Activated CD4-positive, alpha-beta T cell treated with anti-CD3 and anti-CD28 coated beads, Interleukin-2, amount 50 U/mL, for 1 hour (primary cell): ENCODE measurements around the gene KCNH4.
"Not testable (repeated sequence)": the region's sequence is repeated elsewhere in the genome, so short reads cannot be mapped to it uniquely, and the experiment has no call there.

ENCODE experiments used
- DNase-seq: peaks from one replicate; pipeline ENCODE4 v3.0.0-alpha.2; 2020

Gene KCNH4

DNA sequence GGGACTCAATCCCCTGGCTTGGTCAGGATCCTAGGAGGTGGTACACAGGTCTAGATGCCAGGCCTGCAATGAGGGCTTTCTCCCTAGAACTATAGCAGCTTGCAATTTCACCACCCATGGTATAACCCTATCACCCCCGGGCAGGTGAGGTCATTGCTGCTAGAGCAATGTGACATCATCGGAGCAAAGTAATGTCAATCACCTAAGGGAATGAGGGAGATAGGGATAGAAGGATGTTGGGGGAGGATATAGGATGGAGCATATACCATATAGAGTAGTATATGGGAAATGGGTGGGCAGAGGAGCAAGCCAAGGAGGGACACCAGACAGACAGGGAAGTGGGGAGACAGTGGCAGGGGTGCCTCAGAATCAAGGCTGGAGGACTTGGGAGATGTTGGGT is 3.3 kb downstream of the KCNH4 start:
- DNase-seq: no peak

DNA sequence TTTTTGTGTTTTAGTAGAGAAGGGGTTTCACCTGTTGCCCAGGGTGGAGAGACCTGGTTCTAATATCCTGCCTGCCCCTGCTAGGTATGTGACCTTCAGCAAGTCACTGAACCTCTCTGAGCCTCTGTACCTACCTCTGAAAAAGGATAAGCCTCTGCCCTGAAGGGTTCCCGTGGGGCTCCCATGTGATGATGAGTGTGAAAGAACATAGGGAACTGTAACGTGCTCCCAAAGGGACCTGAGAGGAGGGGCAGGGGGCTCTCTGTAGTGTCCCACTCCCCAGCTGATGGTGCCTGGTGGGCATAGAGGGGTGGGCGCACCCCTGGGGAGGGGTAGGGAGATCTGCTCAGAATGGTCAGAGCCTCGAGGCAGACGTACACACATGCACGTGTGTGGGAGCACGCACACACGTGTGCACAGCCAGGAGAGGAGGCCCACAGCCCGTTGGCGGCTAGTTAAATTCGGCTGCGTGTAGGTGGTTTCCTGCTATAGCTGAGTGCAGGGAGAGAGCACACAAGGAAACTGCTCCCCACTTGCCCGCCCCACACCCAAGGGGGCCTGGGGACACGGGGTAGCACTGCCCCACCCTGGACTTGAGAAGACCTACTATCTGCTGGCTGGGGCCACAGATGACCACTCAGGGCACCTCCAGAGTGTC is 6.7 kb downstream of the KCNH4 start:
- DNase-seq: no peak

DNA sequence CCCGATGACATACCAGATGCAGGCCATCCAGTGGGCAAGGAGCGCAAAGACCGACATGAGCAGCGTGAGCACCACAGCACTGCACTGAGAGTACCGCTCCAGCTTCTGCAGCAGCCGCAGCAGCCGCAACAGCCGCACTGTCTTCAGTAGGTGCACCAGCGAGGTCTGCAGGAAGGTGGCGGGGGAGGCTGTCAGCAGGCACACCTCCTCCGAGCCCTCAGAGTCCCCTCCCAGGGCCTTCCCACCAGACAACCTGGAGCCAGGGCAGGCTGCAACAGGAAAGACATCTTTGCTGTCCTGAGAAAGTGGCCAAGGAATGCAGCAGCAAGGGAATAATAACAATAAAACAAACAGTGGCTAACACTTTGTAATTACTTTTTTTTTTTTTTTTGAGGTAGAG is 9.1 kb downstream of the KCNH4 start:
- DNase-seq: no peak

DNA sequence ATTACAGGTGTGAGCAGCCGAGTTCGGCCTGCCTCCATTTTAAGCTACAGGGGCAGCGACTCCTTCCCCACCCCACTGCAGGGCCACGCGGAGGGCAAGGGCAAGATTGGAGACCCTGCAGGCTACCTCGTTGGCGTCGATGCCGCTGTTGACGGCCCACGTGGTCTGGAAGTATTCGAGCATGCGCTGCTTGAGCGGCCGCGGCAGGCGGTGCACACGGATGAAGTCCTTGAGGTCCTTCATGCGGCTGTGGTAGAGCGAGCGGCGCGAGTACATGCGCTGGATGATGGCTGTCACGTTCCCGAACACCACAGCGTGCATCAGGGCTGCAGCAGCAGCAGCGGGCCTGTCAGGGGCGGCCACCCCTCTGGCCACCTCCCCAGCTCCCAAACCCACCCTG is 11.6 kb downstream of the KCNH4 start:
- no peak for DNase-seq

DNA sequence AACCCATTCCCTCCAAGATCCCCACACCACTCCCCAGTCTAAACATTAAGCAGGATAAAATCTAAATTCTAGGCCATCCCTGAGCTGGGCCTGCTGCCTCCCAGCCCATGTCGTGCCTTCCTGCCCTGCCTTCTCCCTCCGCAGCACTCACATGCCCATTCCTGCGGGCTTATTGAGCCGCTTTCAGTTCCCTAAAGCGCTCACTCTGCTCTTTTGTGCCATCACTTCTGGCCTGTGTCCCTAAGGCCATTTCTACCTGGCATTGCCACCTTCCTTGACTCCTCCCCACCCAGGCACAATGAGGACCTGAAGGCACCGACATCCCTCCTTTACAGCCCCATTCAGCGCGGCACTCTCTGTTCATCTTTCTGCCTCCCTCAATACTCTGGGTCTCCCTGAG is 13.1 kb downstream of the KCNH4 start:
- no peak for DNase-seq

DNA sequence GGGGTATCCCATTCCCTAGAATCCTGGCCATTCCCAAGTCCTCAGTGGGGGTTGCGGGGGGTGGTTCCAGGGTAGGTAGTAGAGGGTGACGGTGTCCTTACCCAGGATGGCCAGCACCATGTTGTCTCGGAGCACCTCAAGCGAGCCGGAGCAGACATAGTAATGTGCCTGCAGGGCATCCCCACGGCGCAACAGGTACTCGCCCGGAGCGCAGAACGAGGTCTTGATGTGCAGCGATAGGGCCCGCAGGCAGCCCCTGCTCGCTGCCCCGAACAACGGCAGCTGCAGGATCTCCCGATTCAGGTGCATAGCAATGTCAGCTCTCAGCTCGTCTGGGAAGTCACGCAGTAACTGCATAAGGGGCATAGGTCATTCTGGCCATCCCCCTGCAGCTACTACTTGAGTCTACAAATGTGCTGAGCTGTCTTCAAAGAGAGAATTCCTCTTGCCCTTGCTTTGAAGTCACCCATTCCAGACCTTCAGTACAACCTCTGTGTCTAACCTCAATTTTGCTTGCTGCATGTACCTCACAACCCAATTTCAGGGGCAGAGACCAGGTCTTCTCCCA is 14.7 kb downstream of the KCNH4 start:
- DNase-seq: no peak

DNA sequence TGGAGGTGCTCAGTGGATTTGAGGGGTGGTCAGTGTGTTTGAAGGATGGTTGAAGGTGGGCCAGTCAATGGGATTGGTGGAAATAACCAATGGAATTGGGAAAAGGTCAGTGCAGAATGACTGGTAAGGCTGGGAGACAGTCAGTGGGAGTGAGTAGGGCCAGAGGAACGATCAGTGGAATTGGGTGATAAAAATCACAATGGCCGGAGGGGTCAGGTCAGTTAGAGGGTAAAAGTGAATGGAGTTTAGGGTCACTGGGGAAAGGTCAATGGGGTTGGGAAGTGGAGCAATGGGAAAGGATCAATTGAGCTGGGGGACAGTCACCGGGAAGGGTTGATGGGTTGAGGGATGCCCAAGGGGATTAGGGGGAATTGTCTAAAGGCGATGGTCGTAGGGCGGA is 15.2 kb downstream of the KCNH4 start:
- no peak for DNase-seq

DNA sequence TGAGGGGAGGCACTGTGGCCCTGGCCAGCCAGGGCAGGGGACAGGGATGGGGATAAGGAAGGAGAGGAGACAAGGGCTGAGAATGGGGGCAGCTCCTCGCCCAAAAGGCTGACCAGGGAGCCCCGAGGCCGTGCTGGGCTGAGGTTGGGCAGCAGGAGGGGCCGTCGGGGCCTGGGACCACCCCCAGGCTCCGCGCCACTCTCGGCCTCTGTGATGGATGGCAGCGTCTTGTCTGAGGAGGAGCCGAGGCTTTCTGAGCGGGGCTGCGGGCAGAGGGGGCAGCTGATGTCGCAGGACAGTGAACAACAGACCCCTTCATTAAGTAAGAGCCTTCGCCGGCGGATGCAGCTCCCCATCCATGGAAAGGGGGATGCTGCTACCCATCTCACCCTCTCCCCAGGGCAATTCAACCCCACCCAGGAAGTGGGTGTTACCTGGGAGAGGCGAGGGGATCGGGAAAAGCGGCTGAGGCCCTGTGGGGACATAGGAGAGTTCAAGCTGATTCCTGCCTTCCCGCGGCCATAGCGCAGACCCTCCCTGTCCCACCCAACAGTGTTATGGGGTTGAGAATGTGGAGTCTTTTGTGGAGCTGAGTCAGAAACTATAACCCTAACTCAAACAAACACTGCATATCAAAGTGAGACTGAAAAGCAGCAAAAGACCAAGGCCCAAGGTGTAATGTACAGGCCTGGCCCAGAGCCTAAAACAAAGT is 17.1 kb downstream of the KCNH4 start:
- no peak for DNase-seq

DNA sequence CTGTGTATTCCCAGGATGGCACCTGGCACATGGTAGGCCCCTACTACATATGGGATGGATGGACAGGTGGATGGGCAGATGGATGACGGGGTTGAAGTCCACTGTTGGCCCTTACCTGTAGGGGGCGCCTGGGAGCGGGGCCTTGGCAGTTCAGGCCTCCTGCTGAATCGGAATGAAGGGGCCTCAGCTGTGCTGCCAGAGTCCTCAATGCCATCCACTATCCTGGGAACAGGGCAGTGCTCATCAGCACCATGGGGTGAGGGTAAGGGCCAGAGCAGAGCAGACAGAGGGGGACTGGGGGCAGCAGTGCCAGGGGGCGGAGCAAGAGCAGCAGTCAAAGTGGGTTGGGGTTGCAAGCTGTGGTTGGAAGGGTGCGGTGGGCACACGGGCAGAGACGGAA is 17.8 kb downstream of the KCNH4 start:
- no peak for DNase-seq

DNA sequence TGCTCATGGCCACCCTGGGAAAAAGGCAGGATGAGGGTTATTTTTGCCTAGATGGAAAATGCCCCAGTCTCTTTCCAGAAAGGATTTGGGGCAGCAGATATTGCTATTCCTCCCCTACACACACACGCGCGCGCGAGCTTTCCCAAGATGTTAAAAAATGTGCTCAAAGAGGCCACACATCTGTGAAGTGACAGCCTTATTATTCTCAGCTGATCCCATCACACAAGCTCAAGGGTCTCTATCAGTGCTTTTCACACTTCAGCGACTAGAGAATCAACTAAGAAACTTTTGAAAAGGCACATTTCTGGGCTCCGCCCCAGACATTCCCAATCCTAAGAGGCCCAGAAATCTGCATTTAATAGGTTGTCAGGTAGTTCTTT is 20.4 kb downstream of the KCNH4 start:
- DNase-seq: no peak

DNA sequence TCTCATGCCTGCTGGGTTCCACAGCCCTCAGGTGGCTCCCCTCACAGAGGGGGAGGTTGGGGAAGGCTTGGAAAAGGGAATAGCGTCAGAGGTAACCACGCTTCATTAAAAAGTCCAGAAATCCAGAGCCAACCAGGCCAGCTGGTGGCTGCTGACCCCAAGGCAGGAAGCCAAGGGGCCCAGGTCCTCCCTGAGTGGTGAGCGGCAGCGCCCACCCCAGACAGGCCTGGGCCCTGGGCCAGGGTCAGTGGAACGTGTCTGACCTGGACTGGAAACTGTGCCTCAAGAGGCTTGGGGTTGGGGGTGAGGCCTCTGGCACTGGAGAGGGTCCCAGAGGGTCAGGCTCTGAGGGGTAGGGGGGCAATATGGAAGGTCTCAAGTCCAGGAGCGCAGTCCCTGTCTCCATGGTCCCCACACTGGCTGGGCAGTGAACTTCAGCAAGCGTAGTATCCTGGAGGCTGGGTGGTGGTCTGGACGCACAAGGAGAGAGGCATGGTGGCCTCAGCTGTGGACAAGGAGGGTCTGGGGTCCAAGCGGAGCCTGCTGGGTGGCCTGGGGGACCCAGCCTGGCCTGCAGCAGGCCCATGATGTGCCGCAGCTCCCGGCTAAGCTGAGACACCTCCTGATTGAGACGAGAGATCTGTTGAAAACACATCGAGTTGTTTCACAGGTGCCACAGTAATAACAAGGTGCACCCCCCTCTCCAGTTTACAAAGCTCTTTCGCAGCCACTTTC is 21.0 kb downstream of the KCNH4 start:
- no peak for DNase-seq

DNA sequence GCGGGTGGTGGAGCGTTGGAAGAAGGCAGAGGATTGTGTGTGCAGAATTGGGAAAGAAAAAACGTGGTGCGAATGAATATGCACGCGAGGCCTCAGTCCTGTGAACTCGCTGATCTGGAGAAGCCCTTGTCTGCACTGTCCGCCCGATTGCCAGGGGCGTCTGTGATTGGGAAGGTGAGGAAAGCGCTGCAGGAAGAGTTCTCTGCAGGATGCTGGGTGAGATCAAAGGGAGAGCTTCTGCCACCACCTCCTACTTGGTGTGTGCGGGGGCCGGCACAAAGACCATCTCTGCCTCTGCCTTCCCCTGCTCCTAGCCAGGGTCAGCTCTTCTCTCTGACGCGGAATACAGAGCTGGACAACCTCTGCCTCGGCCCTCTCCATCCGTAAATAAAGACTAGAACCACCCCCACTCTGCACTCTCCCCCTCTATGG is 25.3 kb downstream of the KCNH4 start:
- no peak for DNase-seq

DNA sequence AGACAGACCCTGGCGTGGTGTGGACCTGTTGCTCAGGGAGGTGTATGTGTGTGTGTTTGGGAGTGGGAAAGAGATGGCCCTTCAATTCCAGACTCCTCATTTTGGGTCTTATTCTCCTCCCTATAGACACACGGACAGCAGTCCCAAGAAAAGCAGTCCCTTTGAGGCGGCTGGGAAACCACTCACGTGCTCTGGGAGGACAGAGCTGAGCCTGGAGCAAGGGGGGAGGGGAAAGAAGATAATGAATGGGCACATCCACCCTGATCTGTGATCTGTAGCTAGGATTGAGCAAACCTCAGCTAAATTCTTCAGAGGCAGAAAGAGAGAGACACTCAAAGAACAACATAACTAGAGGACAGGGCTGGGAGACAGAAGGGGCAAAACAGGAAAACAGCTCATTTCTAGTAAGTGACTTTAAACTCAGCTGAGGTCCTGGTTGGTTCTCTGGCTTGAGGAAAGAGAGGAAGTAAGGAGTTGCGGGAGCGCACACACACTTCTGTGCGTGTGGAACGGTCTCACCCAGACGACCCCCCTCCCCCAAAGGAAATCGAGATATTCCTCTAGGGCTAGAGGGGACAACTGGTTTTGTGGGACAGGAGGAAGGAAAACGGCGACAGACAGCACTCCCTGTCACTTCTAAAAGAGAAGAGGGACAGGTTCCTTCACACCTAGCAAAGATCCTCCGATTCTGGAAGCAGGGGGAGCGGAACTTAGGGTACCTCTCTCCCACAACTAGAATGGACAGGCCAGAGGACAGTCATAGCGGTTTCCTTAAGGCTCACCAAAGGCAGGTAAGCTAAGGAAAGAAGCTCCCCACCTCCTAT is 26.8 kb downstream of the KCNH4 start:
- no peak for DNase-seq

DNA sequence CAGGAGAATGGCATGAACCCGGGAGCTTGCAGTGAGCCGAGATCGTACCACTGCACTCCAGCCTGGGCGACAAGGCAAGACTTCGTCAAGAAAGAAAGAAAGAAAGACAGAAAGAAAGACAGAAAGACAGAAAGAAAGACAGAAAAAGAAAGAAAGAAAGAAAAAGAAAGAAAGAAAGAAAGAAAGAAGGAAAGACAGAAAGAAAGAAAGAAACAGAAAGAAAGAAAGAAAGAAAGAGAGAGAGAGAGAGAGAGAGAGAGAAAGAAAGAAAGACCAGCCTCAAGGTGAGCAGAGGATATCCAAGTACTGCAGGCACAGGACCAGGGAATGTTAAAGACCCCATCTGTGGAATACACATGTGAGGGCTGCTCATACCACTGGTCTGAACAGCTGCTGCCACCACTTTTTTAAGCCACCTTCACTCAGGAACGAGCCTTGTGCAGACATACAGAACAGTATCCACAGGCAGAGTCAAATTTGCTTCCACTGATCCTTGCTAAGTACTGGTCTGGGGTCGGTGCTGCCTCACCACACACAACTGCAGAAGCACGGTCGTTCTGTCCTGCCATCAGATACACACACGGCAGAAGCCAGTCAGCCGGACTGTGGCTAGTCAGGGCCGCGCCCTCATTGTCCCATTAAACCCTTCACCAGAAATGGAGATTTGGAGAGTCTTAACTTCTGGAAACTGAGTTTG is 33.9 kb downstream of the KCNH4 start:
- DNase-seq: no peak

DNA sequence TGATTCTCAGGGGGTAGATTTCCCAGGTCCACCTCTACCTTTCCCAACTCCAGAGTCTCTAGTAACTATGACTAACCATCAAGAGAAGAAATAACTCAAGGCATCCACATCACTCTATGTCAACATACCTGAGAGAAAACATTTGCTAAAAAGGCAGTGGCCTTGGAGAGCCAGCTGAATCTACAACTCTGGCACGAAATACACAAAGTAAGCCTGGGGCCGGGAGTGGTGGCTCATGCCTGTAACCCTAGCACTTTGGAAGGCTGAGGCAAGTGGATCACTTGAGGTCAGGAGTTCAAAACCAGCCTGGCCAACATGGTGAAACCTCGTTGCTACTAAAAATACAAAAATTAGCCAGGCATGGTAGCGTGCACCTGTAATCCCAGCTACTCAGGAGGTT is 37.8 kb downstream of the KCNH4 start:
- DNase-seq: not testable (repeated sequence)

DNA sequence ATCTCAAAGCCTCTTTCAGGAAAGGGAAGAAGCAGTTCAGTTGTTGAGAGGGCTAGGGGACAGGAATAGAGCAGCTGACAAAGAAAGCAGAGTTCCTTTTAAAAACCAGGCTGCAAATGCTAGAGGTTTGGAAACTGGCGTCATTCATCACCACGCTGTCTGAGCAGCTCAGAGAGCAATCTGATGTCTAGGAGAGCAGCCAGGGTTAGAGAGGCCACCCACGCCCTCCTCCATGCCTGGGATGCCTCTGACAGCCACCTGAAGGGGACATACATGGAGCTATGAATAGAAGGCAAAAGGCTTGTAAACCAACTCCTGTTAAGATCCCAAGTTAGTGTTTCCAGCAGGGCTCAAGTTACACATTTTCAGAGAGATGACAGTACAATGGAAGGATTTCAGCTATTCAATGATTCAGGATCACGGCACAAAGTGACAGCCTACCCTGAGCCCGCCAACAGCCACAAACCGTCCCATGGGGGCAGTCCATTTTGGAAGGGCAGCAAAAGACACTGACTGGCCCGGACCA is 38.5 kb downstream of the KCNH4 start:
- DNase-seq: no peak

DNA sequence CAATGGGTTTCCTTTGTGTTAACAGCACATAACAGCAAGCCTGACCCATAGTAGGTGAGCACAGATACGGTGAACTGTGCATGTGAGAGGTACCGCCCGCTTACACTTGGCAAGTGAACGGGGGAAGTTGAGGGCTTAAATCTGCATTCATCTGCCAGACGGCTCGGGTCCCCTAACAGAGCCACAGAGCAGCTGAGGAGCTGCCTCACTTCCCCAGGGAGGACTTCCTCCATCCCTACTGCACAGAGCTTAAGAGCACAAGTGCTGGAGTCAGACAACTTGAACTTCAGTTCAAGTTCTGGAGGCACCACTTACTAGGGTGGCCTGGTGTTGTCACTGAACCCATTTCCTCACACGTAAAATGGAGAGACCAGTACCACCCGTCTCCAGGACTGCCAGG is 39.6 kb downstream of the KCNH4 start:
- no peak for DNase-seq

DNA sequence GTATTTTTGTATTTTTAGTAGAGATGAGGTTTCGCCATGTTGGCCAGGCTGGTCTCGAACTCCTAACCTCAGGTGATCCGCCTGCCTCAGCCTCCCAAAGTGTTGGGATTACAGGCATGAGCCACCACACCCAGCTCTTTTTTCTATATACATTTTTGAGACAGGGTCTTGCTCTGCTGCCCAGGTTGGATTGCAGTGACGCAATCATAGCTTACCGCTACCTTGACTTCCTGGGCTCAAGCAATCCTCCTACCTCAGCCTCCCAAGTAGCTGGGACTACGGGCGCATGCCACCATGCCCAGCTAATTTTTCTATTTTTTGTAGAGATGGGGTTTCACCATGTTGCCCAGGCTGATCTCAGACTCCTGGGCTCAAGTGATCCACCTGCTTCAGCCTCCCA is 40.3 kb downstream of the KCNH4 start:
- not testable (repeated sequence) for DNase-seq

DNA sequence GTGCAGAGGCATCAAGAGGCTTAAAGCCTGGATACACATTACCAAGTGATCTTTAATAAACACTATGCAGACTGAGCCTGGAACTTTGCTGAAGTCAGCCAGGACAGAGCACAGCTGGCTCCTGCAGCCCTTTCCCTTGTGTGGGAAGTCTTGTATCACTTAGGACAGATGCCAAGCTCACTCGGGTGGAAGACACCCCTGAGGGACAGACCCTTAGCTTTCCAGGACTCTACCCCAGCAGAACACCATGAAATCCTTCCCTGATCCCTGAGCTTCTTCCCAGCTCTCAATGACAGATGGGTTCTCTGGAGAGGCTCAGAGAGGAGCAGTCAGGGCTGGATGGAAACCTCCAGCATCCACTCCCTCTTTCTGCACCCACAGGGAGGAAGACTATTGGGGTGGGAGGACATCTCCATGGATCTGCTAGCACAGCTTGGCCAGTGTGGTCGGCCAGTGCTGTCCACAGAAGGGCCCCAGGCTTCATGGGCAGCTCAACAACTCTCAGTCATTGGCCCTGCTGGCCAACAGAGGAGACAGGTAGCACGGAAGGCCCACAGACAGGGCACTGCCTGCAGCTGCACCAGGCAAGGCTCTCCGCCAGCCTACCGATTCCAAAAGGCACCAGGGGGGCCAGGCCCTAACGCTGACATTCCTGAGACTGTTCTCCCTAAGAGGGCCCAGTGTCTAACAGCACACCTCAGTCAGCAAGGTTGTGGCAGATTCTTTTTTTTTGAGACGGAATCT is 42.0 kb downstream of the KCNH4 start:
- no peak for DNase-seq

DNA sequence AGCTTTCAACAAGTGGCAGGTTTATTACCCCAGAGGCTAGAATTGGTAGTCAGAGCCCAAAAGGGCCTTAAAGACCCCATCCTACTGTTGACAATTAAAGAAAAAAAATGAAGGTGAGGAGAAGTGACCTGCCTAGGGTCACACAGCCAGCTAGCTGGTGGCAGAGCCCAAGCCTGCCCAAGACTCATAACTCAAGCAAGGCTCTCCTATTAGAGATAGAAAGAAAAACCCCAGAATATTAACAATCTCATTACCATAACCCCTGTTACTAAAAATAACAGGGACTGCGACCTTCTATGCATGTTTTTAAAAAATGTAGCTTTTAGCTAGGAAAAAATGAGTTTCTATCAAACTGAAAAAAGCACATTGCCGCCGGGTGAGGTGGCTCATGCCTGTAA is 44.3 kb downstream of the KCNH4 start:
- DNase-seq: no peak
